Transverse colon (tissue), 4 donors: Measurements from ENCODE around the gene MIX23.

Source experiments
- CTCF ChIP-seq, 5 experiments: fragments of 200-600 bp in 3 of 5; fragments of 450-650 bp in 2 of 5; sonication (generic) in 3 of 5; IDR thresholded peaks; 1 replicate in 2 of 5; 2 replicates in 3 of 5; pipeline ENCODE4 v1.5.1; 2016 to 2017; ENCODE audit warnings: antibody characterized with exemption in 5 of 5, inconsistent platforms in 3 of 5, mild to moderate bottlenecking in 2 of 5, moderate library complexity in 1 of 5
- EP300 ChIP-seq: sonication (generic); formaldehyde crosslinking; IDR thresholded peaks from one replicate; pipeline ENCODE4 v1.6.1; 2017; ENCODE audit warnings: antibody characterized with exemption, low read depth
- POLR2A ChIP-seq: fragments of 450-650 bp; IDR thresholded peaks from one replicate; pipeline ENCODE4 v1.6.1; 2016; ENCODE audit warnings: antibody characterized with exemption, mild to moderate bottlenecking, moderate library complexity
- POLR2AphosphoS5 ChIP-seq, 3 donors: sonication (generic); formaldehyde crosslinking; IDR thresholded peaks; one replicate each; pipeline ENCODE4 v1.6.1; 2016; ENCODE audit warnings: antibody characterized with exemption in 3 of 3

GRCh38 chr3:122315619-122316018, 67.4 kb downstream of the MIX23 start:
- TF ChIP-seq CTCF (IDR thresholded peaks at IDR 0.05) (no peak), POLR2AphosphoS5 (IDR thresholded peaks at IDR 0.05) (no peak), POLR2A (no peak), EP300 (no peak)
